Dendritic cell treated with granulocyte-macrophage colony-stimulating factor and Interleukin-4, amounts not matched to agents 40 ng/mL and 50 ng/mL, for 4 days (primary cell): ENCODE data around the gene PELO.

Source experiments
- H3K27ac Mint-ChIP-seq: one replicate; pipeline ENCODE4 v1.8.0; 2022; ENCODE audit warnings: mild to moderate bottlenecking, mixed read lengths
- H3K27me3 Mint-ChIP-seq: one replicate; pipeline ENCODE4 v1.8.0; 2022; ENCODE audit warnings: mild to moderate bottlenecking, mixed read lengths
- H3K36me3 Mint-ChIP-seq: one replicate; pipeline ENCODE4 v1.8.0; 2022; ENCODE audit warnings: low read depth, mixed read lengths
- H3K4me1 Mint-ChIP-seq: one replicate; pipeline ENCODE4 v1.8.0; 2022; ENCODE audit warnings: low read depth, mixed read lengths
- H3K4me3 Mint-ChIP-seq: one replicate; pipeline ENCODE4 v1.8.0; 2022; ENCODE audit warnings: mild to moderate bottlenecking, moderate library complexity, mixed read lengths
- H3K9me3 Mint-ChIP-seq: one replicate; pipeline ENCODE4 v1.8.0; 2022; ENCODE audit warnings: mixed read lengths
- intact Hi-C: fragments of 100-400 bp; cut with micrococcal nuclease; formaldehyde crosslinking; loops from one replicate; pipeline ENCODE4 v1.15.0; 2022

The PELO gene

DNA sequence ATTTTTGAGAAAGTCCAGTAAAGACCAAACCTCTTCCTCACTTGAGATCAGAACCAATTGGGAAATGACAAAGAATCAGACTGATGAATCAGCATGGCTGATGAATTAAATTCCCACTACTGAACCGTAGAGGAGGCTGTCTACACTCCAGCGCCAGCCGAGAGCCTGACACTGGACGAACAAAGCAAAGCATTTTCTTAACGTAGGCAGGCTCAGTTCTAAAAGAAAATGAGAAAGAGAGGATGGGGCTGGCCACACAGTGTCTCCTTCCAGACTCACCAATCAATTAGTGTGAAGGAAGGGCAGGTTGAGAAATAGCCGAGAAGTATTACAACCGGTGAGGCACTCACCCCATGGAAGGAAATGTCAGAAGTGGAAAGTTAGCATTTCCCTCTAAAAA is 49.4 kb downstream of the PELO start:
- Mint-ChIP-seq H3K4me1 (peaks cover 6% of the 10 kb centered on the region), H3K4me3 (no peak overlapping the region)

More for the DNA sequence above, 49.4 kb downstream of the PELO start:
- intact Hi-C loops = no loop called here
- Mint-ChIP-seq H3K9me3 (no peaks in the 10 kb centered on the region), H3K27me3 (no peaks in the 10 kb centered on the region), H3K27ac (no peak overlapping the region), H3K36me3 (no peaks in the 10 kb centered on the region)
